ENCODE data around the gene SETD2.

DNA sequence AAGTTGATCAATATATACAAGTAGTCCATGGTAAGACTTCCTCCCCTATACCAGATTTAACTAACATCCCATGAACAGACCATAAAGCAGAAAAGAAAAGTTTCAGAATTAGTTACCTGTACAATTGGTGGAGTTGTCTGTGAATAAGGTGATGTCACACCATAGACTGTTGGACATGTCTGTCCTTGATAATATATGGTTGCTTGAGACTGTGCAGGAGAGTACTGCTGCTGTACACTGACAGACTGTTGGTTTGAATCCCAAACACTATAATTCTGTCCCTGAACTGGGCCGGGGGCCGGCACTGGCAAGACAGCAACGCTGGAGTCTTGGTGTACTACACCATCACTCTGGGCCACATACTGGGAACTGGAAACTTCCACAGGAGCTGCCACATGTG lies 107.2 kb downstream of the SETD2 start:
- TF ChIP-seq EZH2 (IDR thresholded peaks at IDR 0.05; ENCODE audit: low read depth, unreplicated experiment) = no peak
- TF ChIP-seq STAT1 (IDR thresholded peaks at IDR 0.05; ENCODE audit: unreplicated experiment) = no peak
- TF ChIP-seq POLR2AphosphoS5 (IDR thresholded peaks at IDR 0.05; ENCODE audit: low read depth) = no peak
- TF ChIP-seq, protein P1, sequence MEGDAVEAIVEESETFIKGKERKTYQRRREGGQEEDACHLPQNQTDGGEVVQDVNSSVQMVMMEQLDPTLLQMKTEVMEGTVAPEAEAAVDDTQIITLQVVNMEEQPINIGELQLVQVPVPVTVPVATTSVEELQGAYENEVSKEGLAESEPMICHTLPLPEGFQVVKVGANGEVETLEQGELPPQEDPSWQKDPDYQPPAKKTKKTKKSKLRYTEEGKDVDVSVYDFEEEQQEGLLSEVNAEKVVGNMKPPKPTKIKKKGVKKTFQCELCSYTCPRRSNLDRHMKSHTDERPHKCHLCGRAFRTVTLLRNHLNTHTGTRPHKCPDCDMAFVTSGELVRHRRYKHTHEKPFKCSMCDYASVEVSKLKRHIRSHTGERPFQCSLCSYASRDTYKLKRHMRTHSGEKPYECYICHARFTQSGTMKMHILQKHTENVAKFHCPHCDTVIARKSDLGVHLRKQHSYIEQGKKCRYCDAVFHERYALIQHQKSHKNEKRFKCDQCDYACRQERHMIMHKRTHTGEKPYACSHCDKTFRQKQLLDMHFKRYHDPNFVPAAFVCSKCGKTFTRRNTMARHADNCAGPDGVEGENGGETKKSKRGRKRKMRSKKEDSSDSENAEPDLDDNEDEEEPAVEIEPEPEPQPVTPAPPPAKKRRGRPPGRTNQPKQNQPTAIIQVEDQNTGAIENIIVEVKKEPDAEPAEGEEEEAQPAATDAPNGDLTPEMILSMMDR (conservative IDR thresholded peaks at IDR 0.05; ENCODE audit: low read depth in 2 of 2) = no peak

Data from GM23338 (cell line).